Eye (tissue), 1 donor: Measurements from ENCODE around the gene TRIML2.
A peak's percentile ranks its signal among the peaks of the same experiment; 100 is the strongest.
"Not testable (repeated sequence)": the region's sequence is repeated elsewhere in the genome, so short reads cannot be mapped to it uniquely, and the experiment has no call there.

Experiments
- DNase-seq: peaks from one replicate; pipeline ENCODE4 v3.0.0-alpha.2; 2015

TRIML2 gene

DNA sequence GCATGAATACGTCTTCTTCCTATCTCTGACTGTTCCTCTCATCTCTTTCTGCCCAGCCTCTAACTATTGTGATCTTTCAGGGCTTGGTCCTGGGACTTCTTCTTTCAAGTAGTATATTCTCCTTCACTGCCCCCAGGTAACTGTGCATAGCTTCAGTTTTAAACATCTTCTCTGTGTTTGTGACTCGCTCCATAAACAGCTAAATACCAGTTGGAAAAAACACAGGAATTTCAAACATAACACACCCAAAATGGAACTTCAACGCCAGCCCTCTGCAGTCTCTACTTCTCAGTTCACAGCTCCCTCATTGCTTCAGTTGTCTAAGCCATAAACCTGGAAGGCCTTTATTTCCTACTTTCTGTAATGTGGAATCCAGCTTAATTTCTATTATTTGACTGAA is 16.6 kb downstream of the TRIML2 start:
- no peak for DNase-seq

DNA sequence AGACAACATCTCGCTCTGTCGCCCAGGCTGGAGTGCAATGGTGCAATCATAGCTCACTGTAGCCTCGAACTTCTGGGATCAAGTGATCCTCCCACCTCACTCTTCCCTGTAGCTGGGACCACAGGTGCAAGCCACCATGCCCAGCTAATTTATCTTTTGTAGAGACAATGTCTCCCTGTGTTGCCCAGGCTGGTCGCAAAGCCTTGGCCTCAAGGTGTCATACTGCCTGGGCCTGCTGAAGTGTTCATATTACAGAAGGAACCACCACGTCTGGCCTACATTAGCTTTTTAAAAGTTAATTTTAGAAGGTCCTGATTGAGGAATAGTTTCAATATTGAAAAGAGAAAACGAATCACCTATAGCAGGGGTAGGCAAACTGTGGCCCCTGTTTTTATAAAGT is 22.5 kb downstream of the TRIML2 start:
- no peak for DNase-seq

DNA sequence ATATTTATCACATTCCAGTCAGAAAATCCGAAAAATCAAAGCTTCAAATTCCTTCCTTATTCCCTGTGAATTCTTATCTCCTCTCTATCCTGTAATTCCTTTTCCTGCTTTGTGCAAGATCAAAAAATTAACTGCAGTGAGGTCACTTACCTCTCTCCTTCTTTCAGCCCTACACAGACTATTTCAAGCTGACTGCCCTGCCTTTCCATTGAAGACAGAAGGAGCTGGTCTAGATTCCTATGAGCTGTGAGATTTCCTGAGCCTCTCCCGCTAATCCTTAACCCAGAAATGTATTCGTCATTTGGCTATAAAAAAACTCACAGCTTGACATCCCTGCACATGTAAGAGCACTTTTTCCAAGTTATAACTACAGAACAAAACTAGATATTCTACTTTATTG is 26.6 kb downstream of the TRIML2 start:
- DNase-seq = no peak

DNA sequence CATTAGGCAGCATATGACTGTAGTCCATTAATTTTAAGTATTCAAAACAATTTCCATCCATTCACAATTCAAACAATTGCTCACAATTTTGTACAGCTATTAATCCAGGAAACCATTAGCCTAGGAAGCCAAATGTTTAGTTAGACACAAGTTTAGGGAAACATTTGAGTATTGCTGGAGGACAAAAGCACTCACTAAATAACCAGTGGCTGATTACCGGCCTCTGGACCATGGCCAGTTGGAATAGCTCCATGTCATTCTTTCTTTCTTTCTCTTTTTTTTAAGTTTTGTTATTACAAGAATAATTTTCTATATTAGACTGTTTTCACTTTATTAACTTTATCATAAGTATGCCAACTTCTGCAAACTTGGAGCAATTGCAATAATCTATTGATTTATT is 31.3 kb downstream of the TRIML2 start:
- peak; percentile 4 for DNase-seq

DNA sequence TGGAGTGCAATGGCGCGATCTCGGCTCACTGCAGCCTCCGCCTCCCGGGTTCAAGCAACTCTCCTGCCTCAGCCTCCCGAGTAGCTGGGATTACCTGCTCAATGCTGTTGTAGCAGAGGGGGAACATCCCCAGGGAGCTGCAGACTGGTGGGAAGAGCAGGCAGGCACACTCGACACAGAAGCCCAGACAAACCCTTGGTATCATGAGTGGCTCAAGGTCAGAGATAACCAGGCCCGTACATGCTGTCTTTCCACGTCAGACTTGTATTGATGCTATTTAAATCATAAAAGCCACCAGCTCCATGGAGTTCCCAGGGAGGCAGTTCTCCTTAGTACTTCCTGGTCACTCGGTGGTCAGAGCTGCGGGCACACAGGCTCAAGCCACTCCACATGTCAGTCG is 33.2 kb downstream of the TRIML2 start:
- no peak for DNase-seq

DNA sequence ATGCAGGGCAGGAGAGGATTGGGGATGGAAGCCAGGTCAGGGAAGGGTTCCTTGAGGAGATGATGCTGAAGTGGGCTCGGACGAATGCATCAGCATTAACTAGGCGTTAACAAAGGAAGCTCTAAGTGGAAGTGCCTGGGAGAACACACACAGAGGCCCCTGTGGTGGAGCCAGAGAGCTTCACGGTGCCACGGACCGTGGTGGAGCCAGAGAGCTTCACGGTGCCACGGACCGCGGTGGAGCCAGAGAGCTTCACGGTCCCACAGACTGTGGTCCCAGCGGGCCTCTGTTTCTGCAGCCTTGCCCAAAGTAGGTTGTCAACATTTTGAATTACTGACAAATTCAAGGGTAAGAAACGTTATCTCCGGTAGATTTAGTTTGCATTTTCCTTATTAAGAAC is 48.3 kb downstream of the TRIML2 start:
- no peak for DNase-seq

DNA sequence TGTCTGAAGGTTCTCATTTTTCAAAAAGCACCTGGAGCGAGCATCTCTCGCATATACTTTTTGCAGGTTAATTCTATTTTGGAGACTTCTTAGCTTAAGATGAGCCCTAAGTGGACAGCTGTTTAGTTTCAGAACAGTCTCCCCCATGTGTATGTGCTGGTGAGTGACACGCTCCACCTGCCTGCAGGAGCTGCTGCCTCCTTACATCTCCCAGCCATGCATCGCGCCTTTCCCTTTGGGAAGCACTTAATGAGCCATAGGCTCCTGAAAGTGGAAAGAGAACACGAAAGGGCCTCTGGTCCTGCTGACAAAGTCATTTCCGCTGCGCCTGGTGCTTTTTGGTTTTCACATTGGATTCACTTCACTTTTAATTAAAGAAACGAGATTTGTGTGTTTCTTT is 56.1 kb downstream of the TRIML2 start:
- no peak for DNase-seq

DNA sequence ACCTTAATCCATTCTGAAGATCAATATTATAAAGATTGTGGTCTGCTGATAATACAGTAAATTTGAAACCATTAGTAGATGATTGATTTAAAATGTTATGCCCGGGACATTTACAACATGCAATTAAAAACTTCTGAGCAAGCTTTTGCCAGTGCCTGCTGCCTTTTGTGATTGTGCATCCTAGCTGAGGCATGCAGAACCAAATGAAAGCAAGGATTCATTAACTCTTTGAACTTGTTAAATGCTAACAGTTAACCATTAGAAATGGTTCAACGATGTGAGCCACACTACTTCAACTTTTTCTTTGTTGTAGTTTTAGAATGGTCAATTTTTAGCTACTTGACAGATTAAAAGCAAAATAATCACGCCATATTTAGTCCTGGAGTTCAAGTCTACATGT is 62.7 kb downstream of the TRIML2 start:
- DNase-seq = peak; percentile 61

DNA sequence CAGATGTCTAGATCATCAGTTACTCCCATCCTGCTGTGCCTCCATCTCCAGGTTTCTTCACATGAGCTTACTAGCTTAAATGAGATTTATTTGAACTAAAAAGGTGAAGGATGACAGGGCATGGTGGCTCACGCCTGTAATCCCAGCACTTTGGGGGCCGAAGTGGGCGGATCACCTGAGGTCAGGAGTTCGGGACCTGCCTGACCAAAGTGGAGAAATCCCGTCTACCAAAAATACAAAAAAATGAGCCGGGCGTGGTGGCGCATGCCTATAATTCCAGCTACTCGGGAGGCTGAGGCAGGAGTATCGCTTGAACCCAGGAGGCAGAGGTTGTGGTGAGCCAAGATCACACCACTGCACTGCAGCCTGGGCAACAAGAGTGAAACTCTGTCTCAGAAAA is 63.9 kb downstream of the TRIML2 start:
- not testable (repeated sequence) for DNase-seq

DNA sequence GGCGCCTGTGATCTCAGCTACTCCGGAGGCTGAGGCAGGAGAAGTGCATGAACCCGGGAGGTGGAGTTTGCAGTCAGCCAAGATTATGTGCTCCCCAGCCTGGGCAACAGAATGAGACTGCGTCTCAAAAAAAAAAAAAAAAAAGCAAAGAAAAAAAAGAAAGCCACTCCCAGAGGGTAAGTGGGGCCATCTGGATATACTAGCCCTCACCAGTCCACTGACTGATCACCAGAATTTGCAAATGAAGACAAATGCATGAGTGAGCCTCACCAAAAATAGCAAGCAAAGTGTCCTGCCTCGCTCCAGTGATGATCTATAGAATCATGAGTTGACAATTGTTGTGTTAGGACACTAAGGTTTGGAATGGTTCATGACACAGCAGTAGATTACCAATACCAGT is 66.2 kb downstream of the TRIML2 start:
- no peak for DNase-seq

DNA sequence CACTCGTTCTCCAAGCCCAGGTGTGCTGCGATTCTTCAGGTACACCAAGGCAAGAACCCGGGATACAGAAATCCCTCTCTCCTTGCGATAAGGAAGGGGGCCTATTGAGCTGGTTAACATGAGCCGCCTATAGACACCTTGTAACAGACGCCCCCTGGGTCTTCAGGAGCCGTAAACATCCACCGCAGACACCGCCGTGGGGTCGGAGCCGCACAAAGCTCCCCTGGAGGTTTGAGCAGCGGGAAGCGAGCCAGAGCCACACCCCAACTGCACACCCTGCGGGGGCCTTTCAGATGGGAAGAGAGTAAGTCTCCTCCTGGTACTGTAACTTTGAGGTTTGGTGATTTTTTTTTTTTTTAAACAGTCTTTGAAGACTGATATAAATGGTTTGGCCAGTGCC is 67.2 kb downstream of the TRIML2 start:
- DNase-seq = no peak

DNA sequence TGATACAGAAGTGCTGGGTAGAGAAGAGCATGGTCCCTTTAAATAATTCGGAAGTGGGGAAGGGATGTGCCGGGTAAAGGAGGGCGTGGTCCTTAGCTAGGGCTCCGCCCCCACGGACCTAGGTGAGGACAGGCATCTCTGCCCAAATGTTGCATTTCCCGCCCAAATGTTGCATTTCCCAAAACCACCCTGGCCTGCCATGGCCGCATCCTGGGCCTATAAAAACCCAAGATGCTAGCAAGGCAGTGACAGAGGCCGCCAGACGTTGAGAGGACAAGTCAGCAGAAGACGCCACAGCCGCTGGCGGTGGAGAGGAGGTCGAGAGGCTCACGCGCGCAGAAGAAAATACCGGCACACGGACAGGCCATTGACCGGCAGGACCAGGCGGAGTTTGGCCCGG is 67.7 kb downstream of the TRIML2 start:
- DNase-seq = no peak
